DOHH2 (cell line): ENCODE measurements around the gene MAGI1.

Source experiments
- CTCF ChIP-seq: fragments of 200-600 bp; sonication (generic); IDR thresholded peaks from one replicate; pipeline ENCODE4 v1.5.1; 2014; ENCODE audit warnings: antibody characterized with exemption, mild to moderate bottlenecking, low read depth, low read length; ENCODE audit not compliant: poor library complexity, severe bottlenecking
- EZH2phosphoT487 ChIP-seq: fragments of 200-600 bp; sonication (generic); IDR thresholded peaks from 2 replicates; pipeline ENCODE4 v1.6.1; 2017; ENCODE audit warnings: borderline replicate concordance, mild to moderate bottlenecking, antibody characterized with exemption, low read length, moderate library complexity, mixed read lengths

GRCh38 chr3:66023738-66024385 lies 14.9 kb downstream of the MAGI1 start:
- TF ChIP-seq CTCF: no peak
- TF ChIP-seq EZH2phosphoT487: no peak
